ENCODE results near the gene FXYD3. TPM values are rescaled to one million over a fixed set of nuclear protein-coding genes. Genes with fewer than 3 reads are reported as not detected.
A peak's percentile ranks its signal among the peaks of the same experiment; 100 is the strongest.

FXYD3 gene
- total and polyA plus RNA-seq, 2 experiments from 2014 or later: 225 to 542 TPM

DNA sequence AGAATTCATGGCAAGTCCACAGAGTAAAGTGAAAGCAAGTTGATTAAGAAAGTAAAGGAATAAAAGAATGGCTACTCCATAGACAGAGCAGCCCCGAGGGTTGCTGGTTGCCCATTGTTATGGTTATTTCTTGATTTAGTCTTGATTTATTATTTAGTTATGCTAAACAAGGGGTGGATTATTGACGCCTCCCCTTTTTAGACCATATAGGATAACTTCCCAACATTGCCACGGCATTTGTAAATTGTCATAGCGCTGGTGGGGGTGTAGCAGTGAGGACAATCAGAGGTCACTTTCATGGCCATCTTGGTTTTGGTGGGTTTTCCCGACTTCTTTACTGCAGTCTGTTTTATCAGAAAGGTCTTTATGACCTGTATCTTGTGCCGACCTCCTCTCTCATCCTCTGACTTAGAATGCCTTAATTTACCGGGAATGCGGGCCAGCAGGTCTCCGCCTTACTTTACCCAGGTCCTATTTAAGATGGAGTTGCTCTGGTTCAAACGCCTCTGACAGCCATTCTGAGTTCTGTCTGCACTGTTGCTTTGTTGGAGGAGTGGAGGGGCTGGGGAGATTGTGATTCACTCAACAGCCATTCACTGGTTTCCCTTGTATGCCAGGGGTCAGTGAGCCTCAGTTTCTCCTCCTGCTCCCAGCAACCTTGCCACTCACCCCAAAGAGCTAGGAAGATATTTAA is 46.5 kb upstream of the FXYD3 start:
- Histone ChIP-seq H3K79me2 (no peaks in the 10 kb centered on the region), H3K9me2 (replicated peaks; ENCODE audit: insufficient read depth) (no peaks in the 10 kb centered on the region), H3K4me2 (peak overlapping the region; percentile 6), H4K20me1 (ENCODE audit: insufficient read depth, poor library complexity, severe bottlenecking) (no peaks in the 10 kb centered on the region), H2AFZ (no peak overlapping the region), H3K27ac (no peak overlapping the region), H3K9me3 (ENCODE audit: low read depth) (no peaks in the 10 kb centered on the region), H3K27me3 (no peaks in the 10 kb centered on the region), H3K4me1 (ENCODE audit: insufficient read depth) (peaks cover 7% of the 10 kb centered on the region), H3K36me3 (replicated peaks; ENCODE audit: insufficient read depth, low read depth) (no peaks in the 10 kb centered on the region), H3K4me3 (no peak overlapping the region)
- TF ChIP-seq, protein P1, sequence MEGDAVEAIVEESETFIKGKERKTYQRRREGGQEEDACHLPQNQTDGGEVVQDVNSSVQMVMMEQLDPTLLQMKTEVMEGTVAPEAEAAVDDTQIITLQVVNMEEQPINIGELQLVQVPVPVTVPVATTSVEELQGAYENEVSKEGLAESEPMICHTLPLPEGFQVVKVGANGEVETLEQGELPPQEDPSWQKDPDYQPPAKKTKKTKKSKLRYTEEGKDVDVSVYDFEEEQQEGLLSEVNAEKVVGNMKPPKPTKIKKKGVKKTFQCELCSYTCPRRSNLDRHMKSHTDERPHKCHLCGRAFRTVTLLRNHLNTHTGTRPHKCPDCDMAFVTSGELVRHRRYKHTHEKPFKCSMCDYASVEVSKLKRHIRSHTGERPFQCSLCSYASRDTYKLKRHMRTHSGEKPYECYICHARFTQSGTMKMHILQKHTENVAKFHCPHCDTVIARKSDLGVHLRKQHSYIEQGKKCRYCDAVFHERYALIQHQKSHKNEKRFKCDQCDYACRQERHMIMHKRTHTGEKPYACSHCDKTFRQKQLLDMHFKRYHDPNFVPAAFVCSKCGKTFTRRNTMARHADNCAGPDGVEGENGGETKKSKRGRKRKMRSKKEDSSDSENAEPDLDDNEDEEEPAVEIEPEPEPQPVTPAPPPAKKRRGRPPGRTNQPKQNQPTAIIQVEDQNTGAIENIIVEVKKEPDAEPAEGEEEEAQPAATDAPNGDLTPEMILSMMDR (IDR thresholded peaks at IDR 0.05; ENCODE audit: poor library complexity): no peak
- no peak for TF ChIP-seq EZH2 (IDR thresholded peaks at IDR 0.05; ENCODE audit: borderline replicate concordance)
- TF ChIP-seq EZH2phosphoT487 (IDR thresholded peaks at IDR 0.05; ENCODE audit: low read depth, severe bottlenecking, unreplicated experiment): no peak
- WGBS (ENCODE audit: low lambda C conversion rate, missing lambda C conversion rate): 67% methylated on average over 10 of the region's 10 CpGs
- DNase-seq (ENCODE audit: low spot score): no peak

DNA sequence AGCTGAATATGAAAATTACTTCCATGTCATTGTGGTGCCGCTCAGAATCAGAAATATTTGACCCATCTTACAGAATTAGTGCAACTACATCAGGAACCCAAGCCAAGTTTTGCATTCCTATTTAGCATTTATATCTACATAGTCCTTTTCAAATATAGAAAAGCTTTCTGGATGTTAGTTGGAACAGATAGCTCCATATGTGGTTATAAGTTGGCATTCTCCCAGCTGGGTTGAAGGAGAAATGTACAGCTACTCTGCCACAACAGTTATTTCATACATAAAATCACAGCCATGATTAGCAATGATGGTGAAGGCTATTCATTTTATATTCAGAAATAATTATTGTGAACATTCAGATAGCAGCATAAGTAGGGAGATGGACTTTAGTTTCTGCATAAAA is 45.9 kb upstream of the FXYD3 start:
- TF ChIP-seq EZH2phosphoT487 (IDR thresholded peaks at IDR 0.05; ENCODE audit: low read depth, severe bottlenecking, unreplicated experiment) (no peak), EZH2 (IDR thresholded peaks at IDR 0.05; ENCODE audit: borderline replicate concordance) (no peak)
- TF ChIP-seq, protein P1 (IDR thresholded peaks at IDR 0.05; ENCODE audit: poor library complexity): no peak
- peaks cover 7% of the 10 kb centered on the region for H3K4me1 ChIP-seq (ENCODE audit: insufficient read depth)
- DNase-seq (ENCODE audit: low spot score): no peak
- no peaks in the 10 kb centered on the region for H3K36me3 ChIP-seq (replicated peaks; ENCODE audit: insufficient read depth, low read depth)
- no peak overlapping the region for H3K4me2 ChIP-seq
- H3K9me2 ChIP-seq (replicated peaks; ENCODE audit: insufficient read depth): no peaks in the 10 kb centered on the region
- H2AFZ ChIP-seq: no peak overlapping the region
- 96% methylated on average over 1 of the region's 1 CpG for WGBS (ENCODE audit: low lambda C conversion rate, missing lambda C conversion rate)
- no peaks in the 10 kb centered on the region for H3K79me2 ChIP-seq
- H3K27me3 ChIP-seq: no peaks in the 10 kb centered on the region
- no peaks in the 10 kb centered on the region for H4K20me1 ChIP-seq (ENCODE audit: insufficient read depth, poor library complexity, severe bottlenecking)
- H3K4me3 ChIP-seq: no peak overlapping the region
- no peaks in the 10 kb centered on the region for H3K9me3 ChIP-seq (ENCODE audit: low read depth)
- no peak overlapping the region for H3K27ac ChIP-seq

DNA sequence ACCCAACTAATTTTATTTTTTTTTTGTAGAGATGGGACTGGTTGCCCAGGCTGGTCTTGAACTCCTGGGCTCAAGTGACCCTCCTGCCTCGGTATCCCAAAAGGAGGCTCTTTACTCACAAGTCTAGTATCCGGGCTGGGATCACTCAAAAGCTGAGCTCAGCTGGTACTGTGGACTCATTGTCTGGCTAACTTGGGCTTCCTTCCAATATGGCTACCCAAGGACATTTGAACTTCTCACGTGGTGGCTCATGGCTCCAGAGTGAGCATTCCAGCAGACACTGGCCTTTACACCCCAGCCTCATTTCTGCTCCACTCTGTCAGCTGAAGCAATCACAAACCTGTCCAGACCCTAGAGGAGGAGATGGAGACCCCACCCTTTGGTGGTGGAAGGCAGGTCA is 45.2 kb upstream of the FXYD3 start:
- H2AFZ ChIP-seq: no peak overlapping the region
- H4K20me1 ChIP-seq (ENCODE audit: insufficient read depth, poor library complexity, severe bottlenecking): no peaks in the 10 kb centered on the region
- no peak overlapping the region for H3K4me3 ChIP-seq
- H3K9me3 ChIP-seq (ENCODE audit: low read depth): no peaks in the 10 kb centered on the region
- H3K4me1 ChIP-seq (ENCODE audit: insufficient read depth): peaks cover 7% of the 10 kb centered on the region
- 95% methylated on average over 3 of the region's 3 CpGs for WGBS (ENCODE audit: low lambda C conversion rate, missing lambda C conversion rate)
- no peaks in the 10 kb centered on the region for H3K79me2 ChIP-seq
- no peaks in the 10 kb centered on the region for H3K9me2 ChIP-seq (replicated peaks; ENCODE audit: insufficient read depth)
- no peaks in the 10 kb centered on the region for H3K36me3 ChIP-seq (replicated peaks; ENCODE audit: insufficient read depth, low read depth)
- no peak overlapping the region for H3K4me2 ChIP-seq
- TF ChIP-seq EZH2 (IDR thresholded peaks at IDR 0.05; ENCODE audit: borderline replicate concordance): no peak
- no peak for TF ChIP-seq EZH2phosphoT487 (IDR thresholded peaks at IDR 0.05; ENCODE audit: low read depth, severe bottlenecking, unreplicated experiment)
- TF ChIP-seq, protein P1 (IDR thresholded peaks at IDR 0.05; ENCODE audit: poor library complexity): no peak
- H3K27ac ChIP-seq: no peak overlapping the region
- no peak for DNase-seq (ENCODE audit: low spot score)
- no peaks in the 10 kb centered on the region for H3K27me3 ChIP-seq
